Vagina (tissue), 2 donors: ENCODE data around the gene MARCHF6.

Experiments
- POLR2A ChIP-seq, 2 donors: fragments of 450-650 bp; IDR thresholded peaks; one replicate each; pipeline ENCODE4 v1.6.1; 2017; ENCODE audit warnings: antibody characterized with exemption in 2 of 2, mild to moderate bottlenecking in 2 of 2, moderate library complexity in 2 of 2
- POLR2AphosphoS5 ChIP-seq, 2 donors: sonication (generic); formaldehyde crosslinking; IDR thresholded peaks; one replicate each; pipeline ENCODE4 v1.9.0; 2017; ENCODE audit warnings: antibody characterized with exemption in 2 of 2, mild to moderate bottlenecking in 2 of 2, low read depth in 1 of 2; ENCODE audit not compliant: insufficient read depth in 1 of 2

DNA sequence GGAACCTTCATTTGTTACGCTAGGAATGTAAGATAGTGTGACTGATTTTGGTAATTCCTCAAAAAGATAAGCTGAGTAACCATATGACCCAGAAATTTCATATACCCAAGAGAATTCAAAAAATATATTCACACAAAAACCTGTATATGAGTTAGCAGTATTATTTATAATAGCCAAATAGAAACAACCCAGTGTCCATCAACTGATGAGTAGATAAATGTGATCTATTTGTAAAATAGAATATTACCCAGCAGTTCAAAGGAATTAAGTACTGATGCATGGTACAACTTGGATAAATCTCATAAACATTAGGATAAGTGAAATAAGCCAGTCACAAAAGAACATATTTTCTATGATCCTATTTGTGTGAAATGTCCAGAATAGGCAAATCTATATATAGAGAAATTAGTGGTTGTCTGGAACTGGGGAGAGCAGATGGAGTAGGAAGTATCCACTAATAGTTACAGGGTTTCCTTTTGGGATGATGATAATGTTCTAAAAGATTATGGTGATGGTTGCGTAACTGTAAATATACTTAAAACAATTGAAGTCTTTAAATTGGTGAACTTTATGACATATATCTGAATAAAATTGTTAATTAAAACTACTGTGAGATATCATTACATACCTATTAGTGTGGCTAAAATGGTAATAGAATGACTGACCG lies 10.2 kb downstream of the MARCHF6 start:
- TF ChIP-seq POLR2AphosphoS5 (IDR thresholded peaks at IDR 0.05; ENCODE audit: insufficient read depth in 1 of 2, low read depth in 1 of 2) (no peak), POLR2A (IDR thresholded peaks at IDR 0.05) (no peak)
